HCEC 1CT (cell line): ENCODE measurements around the gene SAXO2.
"Not testable (repeated sequence)": the region's sequence is repeated elsewhere in the genome, so short reads cannot be mapped to it uniquely, and the experiment has no call there.

ENCODE experiments used
- DNase-seq: peaks from one replicate; pipeline ENCODE4 v3.0.0-alpha.2; 2017

Gene SAXO2

GRCh38 chr15:82288202-82288601 lies 25.6 kb downstream of the SAXO2 start:
- DNase-seq, result not testable (repeated sequence)

- DNase-seq, result no peak
Measured at GRCh38 chr15:82292271-82292670, 29.7 kb downstream of the SAXO2 start.

GRCh38 chr15:82294061-82294690 lies 31.6 kb downstream of the SAXO2 start:
- no peak for DNase-seq

GRCh38 chr15:82297546-82297945 lies 34.9 kb downstream of the SAXO2 start:
- DNase-seq, result no peak

- no peak for DNase-seq
Measured at GRCh38 chr15:82298032-82298431, 35.4 kb downstream of the SAXO2 start.

- no peak for DNase-seq
Measured at GRCh38 chr15:82298520-82298919, 35.9 kb downstream of the SAXO2 start.

GRCh38 chr15:82299511-82299914 lies 36.9 kb downstream of the SAXO2 start:
- not testable (repeated sequence) for DNase-seq

GRCh38 chr15:82300326-82300725 lies 37.7 kb downstream of the SAXO2 start:
- not testable (repeated sequence) for DNase-seq

GRCh38 chr15:82300883-82301282 lies 38.3 kb downstream of the SAXO2 start:
- DNase-seq, result no peak

GRCh38 chr15:82301296-82302016 lies 38.8 kb downstream of the SAXO2 start:
- no peak for DNase-seq

- DNase-seq, result no peak
Measured at GRCh38 chr15:82303956-82304777, 41.5 kb downstream of the SAXO2 start.

- DNase-seq, result no peak
Measured at GRCh38 chr15:82304778-82305090, 42.1 kb downstream of the SAXO2 start.

GRCh38 chr15:82305621-82306048 lies 43.0 kb downstream of the SAXO2 start:
- DNase-seq, result no peak

GRCh38 chr15:82306791-82307713 lies 44.4 kb downstream of the SAXO2 start:
- no peak for DNase-seq

- no peak for DNase-seq
Measured at GRCh38 chr15:82307714-82308081, 45.1 kb downstream of the SAXO2 start.

- DNase-seq, result no peak
Measured at GRCh38 chr15:82309802-82310201, 47.2 kb downstream of the SAXO2 start.

GRCh38 chr15:82311321-82311720 lies 48.7 kb downstream of the SAXO2 start:
- DNase-seq, result not testable (repeated sequence)

- DNase-seq, result peak; percentile 61
Measured at GRCh38 chr15:82312586-82313349, 50.1 kb downstream of the SAXO2 start.

GRCh38 chr15:82313446-82313845 lies 50.8 kb downstream of the SAXO2 start:
- DNase-seq, result no peak

- not testable (repeated sequence) for DNase-seq
Measured at GRCh38 chr15:82313951-82314768, 51.5 kb downstream of the SAXO2 start.
